HL-60 (cell line): ENCODE data around the gene SLC9A1.

Source experiments
- GABPA ChIP-seq: IDR thresholded peaks from 2 replicates; pipeline ENCODE4 v1.6.1; 2012; ENCODE audit warnings: low read depth
- POLR2AphosphoS5 ChIP-seq: IDR thresholded peaks from 2 replicates; pipeline ENCODE4 v1.6.1; 2012; ENCODE audit warnings: low read depth
- TF ChIP-seq, protein P1 (sequence below): IDR thresholded peaks from one replicate; pipeline ENCODE4 v1.5.1; 2011; ENCODE audit warnings: low read length, control low read depth, inconsistent platforms; ENCODE audit not compliant: insufficient read depth

DNA sequence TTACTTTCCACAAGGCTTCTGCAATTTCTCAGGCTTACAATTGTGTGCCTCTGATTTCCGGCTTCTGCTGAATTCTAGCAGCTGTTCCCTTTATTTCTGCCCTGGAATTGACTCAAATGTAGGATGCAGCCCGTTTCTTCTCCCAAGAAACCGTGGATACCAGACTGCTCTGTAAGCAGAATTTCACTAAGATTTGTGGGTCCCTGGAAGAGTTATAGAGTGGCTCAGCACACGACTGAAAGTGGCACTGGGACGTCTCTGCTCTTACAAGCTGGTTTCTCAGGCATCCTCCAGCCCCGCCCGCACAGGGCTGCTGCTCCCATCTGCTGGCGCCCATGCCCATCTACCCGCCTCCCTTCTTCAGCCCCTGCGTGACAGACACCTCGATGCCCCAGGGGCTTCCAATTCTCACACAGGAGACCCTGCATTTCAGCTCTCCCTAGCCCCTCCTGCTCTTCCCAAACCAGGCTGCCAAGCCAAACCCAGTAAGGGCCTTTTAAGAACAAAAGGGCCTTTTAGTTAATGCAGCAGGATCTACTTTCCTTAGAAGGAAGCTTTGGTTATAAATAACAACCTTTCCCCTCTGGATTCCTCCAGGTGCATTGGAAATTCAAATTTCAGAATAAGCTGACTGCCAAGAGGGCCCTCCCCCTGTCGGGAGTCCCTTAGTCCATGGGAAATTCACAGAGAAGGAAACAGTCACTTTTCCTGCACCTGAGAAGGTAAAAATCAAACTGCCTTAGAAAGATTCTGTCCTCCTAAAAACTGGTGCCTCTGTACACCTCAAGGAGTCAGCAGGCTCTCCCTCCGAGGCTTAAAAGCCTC is 96.9 kb downstream of the SLC9A1 start:
- TF ChIP-seq, protein P1, sequence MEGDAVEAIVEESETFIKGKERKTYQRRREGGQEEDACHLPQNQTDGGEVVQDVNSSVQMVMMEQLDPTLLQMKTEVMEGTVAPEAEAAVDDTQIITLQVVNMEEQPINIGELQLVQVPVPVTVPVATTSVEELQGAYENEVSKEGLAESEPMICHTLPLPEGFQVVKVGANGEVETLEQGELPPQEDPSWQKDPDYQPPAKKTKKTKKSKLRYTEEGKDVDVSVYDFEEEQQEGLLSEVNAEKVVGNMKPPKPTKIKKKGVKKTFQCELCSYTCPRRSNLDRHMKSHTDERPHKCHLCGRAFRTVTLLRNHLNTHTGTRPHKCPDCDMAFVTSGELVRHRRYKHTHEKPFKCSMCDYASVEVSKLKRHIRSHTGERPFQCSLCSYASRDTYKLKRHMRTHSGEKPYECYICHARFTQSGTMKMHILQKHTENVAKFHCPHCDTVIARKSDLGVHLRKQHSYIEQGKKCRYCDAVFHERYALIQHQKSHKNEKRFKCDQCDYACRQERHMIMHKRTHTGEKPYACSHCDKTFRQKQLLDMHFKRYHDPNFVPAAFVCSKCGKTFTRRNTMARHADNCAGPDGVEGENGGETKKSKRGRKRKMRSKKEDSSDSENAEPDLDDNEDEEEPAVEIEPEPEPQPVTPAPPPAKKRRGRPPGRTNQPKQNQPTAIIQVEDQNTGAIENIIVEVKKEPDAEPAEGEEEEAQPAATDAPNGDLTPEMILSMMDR: no peak
- TF ChIP-seq POLR2AphosphoS5: no peak
- no peak for TF ChIP-seq GABPA
